CD4-positive, alpha-beta T cell (primary cell): ENCODE data around the gene TMEM187. TPM values are rescaled to one million over a fixed set of nuclear protein-coding genes. Genes with fewer than 3 reads are reported as not detected.

Source experiments
- ATAC-seq: fragments of 200-7000 bp; cut with Tn5 transposase; one replicate; pipeline ENCODE4 v1.10.0; 2022; ENCODE audit warnings: mild to moderate bottlenecking; ENCODE audit not compliant: poor library complexity
- CTCF ChIA-PET: fragments of 350-600 bp; sonication (Branson Sonifier 250); formaldehyde crosslinking; loops from one replicate; lab custom pipeline; 2021; ENCODE audit warnings: antibody characterized with exemption, inconsistent platforms; lab: Charles Lee
- POLR2A ChIA-PET: fragments of 350-600 bp; sonication (Branson Sonifier 250); formaldehyde crosslinking; loops from one replicate; lab custom pipeline; 2021; ENCODE audit warnings: antibody characterized with exemption, inconsistent platforms; lab: Charles Lee
- DNase-seq, 14 experiments: peaks; one replicate each; pipeline ENCODE4 v3.0.0-alpha.2; 2013 to 2020; ENCODE audit warnings: mixed read lengths in 2 of 14
- H3K27ac ChIP-seq, 2 donors: one replicate each; pipeline versions ENCODE4 v1.5.1 to v1.7.0; 2013; ENCODE audit warnings: low read length in 2 of 2, low read depth in 1 of 2, mild to moderate bottlenecking in 1 of 2
- H3K27me3 ChIP-seq, 2 experiments: 1 replicate in 1 of 2; 2 replicates in 1 of 2; pipeline versions ENCODE4 v1.6.1 to v1.7.0; 2013; ENCODE audit warnings: low read length in 2 of 2, control low read depth in 1 of 2, mild to moderate bottlenecking in 1 of 2, moderate library complexity in 1 of 2; ENCODE audit not compliant: insufficient read depth in 2 of 2, control insufficient read depth in 1 of 2
- H3K36me3 ChIP-seq: one replicate; pipeline ENCODE4 v1.6.1; 2013; ENCODE audit warnings: low read length, control low read depth; ENCODE audit not compliant: insufficient read depth
- H3K4me1 ChIP-seq: one replicate; pipeline ENCODE4 v1.6.1; 2013; ENCODE audit warnings: low read length, control low read depth; ENCODE audit not compliant: insufficient read depth
- H3K4me3 ChIP-seq: one replicate; pipeline ENCODE4 v1.5.1; 2013; ENCODE audit warnings: mild to moderate bottlenecking, low read length, moderate library complexity
- H3K9me3 ChIP-seq, 2 experiments: 1 replicate in 1 of 2; 2 replicates in 1 of 2; pipeline versions ENCODE4 v1.6.1 to v1.7.0; 2013; ENCODE audit warnings: low read length in 2 of 2, mild to moderate bottlenecking in 2 of 2, control low read depth in 1 of 2, moderate library complexity in 1 of 2; ENCODE audit not compliant: control insufficient read depth in 1 of 2, insufficient read depth in 1 of 2
- H3K27ac Mint-ChIP-seq: one replicate; pipeline ENCODE4 v1.8.0; 2020; ENCODE audit warnings: mixed read lengths
- H3K27me3 Mint-ChIP-seq: one replicate; pipeline ENCODE4 v1.8.0; 2021; ENCODE audit warnings: mixed read lengths
- H3K36me3 Mint-ChIP-seq: one replicate; pipeline ENCODE4 v1.8.0; 2021; ENCODE audit warnings: low read depth, mixed read lengths
- H3K4me1 Mint-ChIP-seq: one replicate; pipeline ENCODE4 v1.8.0; 2021; ENCODE audit warnings: low read depth, mixed read lengths
- H3K4me3 Mint-ChIP-seq: one replicate; pipeline ENCODE4 v1.8.0; 2020; ENCODE audit warnings: mild to moderate bottlenecking, mixed read lengths
- H3K9me3 Mint-ChIP-seq: one replicate; pipeline ENCODE4 v1.8.0; 2020; ENCODE audit warnings: mixed read lengths
- intact Hi-C, 2 experiments: fragments of 100-400 bp; cut with DNase I in 1 of 2; cut with micrococcal nuclease in 1 of 2; formaldehyde crosslinking; loops; one replicate each; pipeline versions ENCODE4 v1.15.1 to v1.9.0; 2023 to 2025; cut with DNase I, micrococcal nuclease
- total RNA-seq, 174 experiments: library from RNA in 2 of 174; stranded (reverse) in 2 of 174; gene quantifications; one replicate each; pipeline ENCODE4 v1.2.3 and lab custom pipeline; 2021 to 2026
- TF ChIP-seq, protein P1 (sequence below): fragments of 200-600 bp; IDR thresholded peaks from one replicate; pipeline ENCODE4 v1.8.0; 2022; ENCODE audit warnings: antibody characterized with exemption, mild to moderate bottlenecking

TMEM187 gene
- total RNA-seq, 2 experiments from 2014 or later = 1.4 to 2.0 TPM

DNA sequence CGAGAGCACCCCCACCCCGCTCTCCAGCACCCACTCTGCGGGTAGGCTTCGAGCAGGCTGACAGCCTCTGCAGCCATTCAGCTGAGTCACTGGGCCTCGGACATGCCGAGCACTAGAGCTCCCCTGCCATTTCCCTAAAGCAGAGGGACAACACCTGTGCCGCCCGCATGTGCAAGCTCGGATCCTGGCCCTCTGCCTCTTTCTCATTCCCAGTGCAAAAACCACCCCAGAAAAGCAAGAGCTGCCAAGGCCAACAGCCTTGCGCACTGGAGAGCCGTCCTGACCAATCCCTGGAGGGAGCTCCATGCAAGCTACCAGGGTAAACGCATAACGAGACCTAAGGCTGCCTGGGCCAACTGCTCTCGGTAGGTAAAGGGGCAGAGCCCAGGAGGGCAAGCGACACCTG, 6.3 kb upstream of the TMEM187 start:
- Histone ChIP-seq H3K9me3 (no peaks in the 10 kb centered on the region), H3K36me3 (peaks cover 32% of the 10 kb centered on the region), H3K27ac (peak overlapping the region; percentile 29 to 76), H3K4me1 (peaks cover 58% of the 10 kb centered on the region), H3K4me3 (no peak overlapping the region), H3K27me3 (no peaks in the 10 kb centered on the region)
- Mint-ChIP-seq H3K27ac (peak overlapping the region; percentile 98), H3K4me3 (peak overlapping the region; percentile 96), H3K9me3 (no peaks in the 10 kb centered on the region), H3K4me1 (peaks cover 27% of the 10 kb centered on the region), H3K36me3 (peaks cover 34% of the 10 kb centered on the region), H3K27me3 (no peaks in the 10 kb centered on the region)
- ChIA-PET CTCF (interaction anchor here (1.9 kb wide), 1 partner anchor 19 kb away, joined by 7 read pairs; no protein-coding TSS in a partner anchor), POLR2A (interaction anchor here (0.8 to 6.6 kb wide), 5 partner anchors 15 to 431 kb away, joined by 3 to 163 read pairs (median 3); partner anchors contain the start of genes ARHGAP4, EMD and NAA10)
- no peak for ATAC-seq
- TF ChIP-seq, protein P1, sequence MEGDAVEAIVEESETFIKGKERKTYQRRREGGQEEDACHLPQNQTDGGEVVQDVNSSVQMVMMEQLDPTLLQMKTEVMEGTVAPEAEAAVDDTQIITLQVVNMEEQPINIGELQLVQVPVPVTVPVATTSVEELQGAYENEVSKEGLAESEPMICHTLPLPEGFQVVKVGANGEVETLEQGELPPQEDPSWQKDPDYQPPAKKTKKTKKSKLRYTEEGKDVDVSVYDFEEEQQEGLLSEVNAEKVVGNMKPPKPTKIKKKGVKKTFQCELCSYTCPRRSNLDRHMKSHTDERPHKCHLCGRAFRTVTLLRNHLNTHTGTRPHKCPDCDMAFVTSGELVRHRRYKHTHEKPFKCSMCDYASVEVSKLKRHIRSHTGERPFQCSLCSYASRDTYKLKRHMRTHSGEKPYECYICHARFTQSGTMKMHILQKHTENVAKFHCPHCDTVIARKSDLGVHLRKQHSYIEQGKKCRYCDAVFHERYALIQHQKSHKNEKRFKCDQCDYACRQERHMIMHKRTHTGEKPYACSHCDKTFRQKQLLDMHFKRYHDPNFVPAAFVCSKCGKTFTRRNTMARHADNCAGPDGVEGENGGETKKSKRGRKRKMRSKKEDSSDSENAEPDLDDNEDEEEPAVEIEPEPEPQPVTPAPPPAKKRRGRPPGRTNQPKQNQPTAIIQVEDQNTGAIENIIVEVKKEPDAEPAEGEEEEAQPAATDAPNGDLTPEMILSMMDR = no peak
- DNase-seq = no peak
- intact Hi-C loops = loop anchor here in 1 of 2 experiments (5.0 kb wide), 2 partner anchors 44 to 131 kb away; partner anchors contain the start of gene MECP2

DNA sequence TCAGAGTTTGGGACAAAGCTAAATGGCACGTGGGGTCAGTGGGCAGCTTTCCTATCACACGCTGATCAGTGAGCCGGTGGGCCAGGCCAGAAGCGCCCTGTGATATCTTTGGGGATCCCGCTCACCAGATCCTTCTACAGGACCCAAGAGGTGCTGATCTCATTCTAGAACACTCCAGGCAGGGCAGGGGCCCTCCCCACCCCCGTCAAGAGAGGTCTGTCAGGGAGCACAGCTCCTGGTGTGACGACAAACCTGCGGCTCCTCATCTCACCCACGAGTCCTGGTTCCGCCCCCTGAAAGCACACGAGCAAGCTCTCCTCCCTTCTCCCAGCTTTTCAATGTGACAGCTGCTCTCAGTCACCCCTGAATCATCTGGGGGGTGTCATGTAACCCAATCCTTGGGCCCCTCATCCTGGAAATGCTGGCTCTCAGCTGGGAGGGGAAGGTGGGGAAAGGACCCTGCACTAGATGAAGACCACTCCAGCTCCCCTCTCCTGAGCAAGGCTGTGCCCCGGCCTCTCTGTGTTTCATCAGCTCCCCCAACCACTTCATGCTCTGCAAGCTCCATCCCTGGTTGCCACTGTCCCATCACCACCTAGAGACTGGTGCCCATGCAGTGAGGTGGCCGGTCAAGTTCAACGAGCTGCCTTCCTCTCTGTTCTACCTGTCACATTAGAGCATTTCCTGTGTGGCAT, 5.6 kb upstream of the TMEM187 start:
- Mint-ChIP-seq H3K36me3 (peaks cover 37% of the 10 kb centered on the region), H3K4me3 (peak overlapping the region; percentile 96), H3K9me3 (no peaks in the 10 kb centered on the region), H3K27me3 (no peaks in the 10 kb centered on the region), H3K4me1 (peaks cover 27% of the 10 kb centered on the region), H3K27ac (peak overlapping the region; percentile 98)
- Histone ChIP-seq H3K9me3 (no peaks in the 10 kb centered on the region), H3K27ac (peak overlapping the region; percentile 72 to 76), H3K36me3 (peaks cover 25% of the 10 kb centered on the region), H3K4me3 (peak overlapping the region; percentile 96), H3K27me3 (no peaks in the 10 kb centered on the region), H3K4me1 (peaks cover 58% of the 10 kb centered on the region)
- intact Hi-C loops = loop anchor here (1.0 to 5.0 kb wide), 3 partner anchors 40 to 130 kb away; partner anchors contain the start of gene MECP2 (in 1 of the 2)
- DNase-seq (peak in 5 of 14 experiments; percentile 34 to 61 (median 45)), ATAC-seq (peak; percentile 15)
- ChIA-PET POLR2A (interaction anchor here (0.8 to 6.6 kb wide), 7 partner anchors 15 to 431 kb away, joined by 3 to 163 read pairs (median 4); partner anchors contain the start of genes ARHGAP4, EMD, MECP2 and NAA10), CTCF (interaction anchor here (1.0 to 1.9 kb wide), 2 partner anchors 20 to 47 kb away, joined by 3 to 7 read pairs; no protein-coding TSS in a partner anchor)
- TF ChIP-seq, protein P1 = no peak

DNA sequence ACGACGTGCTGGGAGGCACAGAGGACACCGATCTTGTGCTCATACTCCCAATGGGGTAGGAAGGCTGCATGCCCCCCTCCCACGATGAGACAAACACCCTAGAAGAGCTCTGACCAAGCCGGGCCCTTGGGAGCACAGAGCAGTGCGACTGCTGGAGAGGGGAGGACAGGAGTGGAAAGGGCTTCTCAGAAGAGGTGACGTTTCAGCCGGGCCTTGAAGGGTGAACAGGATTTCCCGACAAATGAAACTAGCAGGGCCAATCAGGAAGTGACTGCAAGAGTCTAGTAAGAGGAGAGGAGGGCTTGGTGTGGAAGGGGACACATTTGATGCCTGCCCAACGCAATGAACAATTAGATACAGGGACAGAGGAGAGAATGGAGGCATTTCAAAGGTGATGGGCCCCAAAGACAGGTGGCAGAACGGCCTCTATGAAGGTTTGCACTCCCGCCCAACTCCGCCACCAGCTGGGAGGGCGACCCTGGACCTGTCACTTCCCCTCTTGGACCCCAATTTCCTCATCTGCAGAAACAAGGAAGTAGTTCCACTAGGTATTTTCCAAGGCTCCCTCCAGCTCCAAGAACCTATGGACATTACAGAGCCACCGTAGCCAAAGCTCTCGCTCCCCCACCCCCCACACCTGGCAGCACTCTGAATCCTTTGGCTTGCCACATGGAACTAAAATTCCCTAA, 4.9 kb upstream of the TMEM187 start:
- Mint-ChIP-seq H3K27ac (peak overlapping the region; percentile 98), H3K36me3 (peaks cover 33% of the 10 kb centered on the region), H3K4me1 (peaks cover 27% of the 10 kb centered on the region), H3K27me3 (no peaks in the 10 kb centered on the region), H3K4me3 (peak overlapping the region; percentile 96), H3K9me3 (no peaks in the 10 kb centered on the region)
- Histone ChIP-seq H3K36me3 (peaks cover 18% of the 10 kb centered on the region), H3K27ac (peak overlapping the region; percentile 72 to 76), H3K4me1 (peaks cover 58% of the 10 kb centered on the region), H3K27me3 (no peaks in the 10 kb centered on the region), H3K4me3 (peak overlapping the region; percentile 96), H3K9me3 (no peaks in the 10 kb centered on the region)
- ATAC-seq (no peak), DNase-seq (peak in 5 of 14 experiments; percentile 24 to 75 (median 60))
- TF ChIP-seq, protein P1 = no peak
- CTCF ChIA-PET = interaction anchor here (1.0 to 1.9 kb wide), 3 partner anchors 20 to 46 kb away, joined by 3 to 7 read pairs (median 5); no protein-coding TSS in a partner anchor
- intact Hi-C loops = loop anchor here (1.0 to 5.0 kb wide), 4 partner anchors 17 to 130 kb away; partner anchors contain the start of gene MECP2 (in 1 of the 2)
- POLR2A ChIA-PET = interaction anchor here (1.0 to 6.6 kb wide), 7 partner anchors 14 to 430 kb away, joined by 3 to 163 read pairs (median 6); partner anchors contain the start of genes ARHGAP4, EMD, IRAK1 and MECP2
